Measurements from ENCODE around the gene C20orf202.

The C20orf202 gene

DNA sequence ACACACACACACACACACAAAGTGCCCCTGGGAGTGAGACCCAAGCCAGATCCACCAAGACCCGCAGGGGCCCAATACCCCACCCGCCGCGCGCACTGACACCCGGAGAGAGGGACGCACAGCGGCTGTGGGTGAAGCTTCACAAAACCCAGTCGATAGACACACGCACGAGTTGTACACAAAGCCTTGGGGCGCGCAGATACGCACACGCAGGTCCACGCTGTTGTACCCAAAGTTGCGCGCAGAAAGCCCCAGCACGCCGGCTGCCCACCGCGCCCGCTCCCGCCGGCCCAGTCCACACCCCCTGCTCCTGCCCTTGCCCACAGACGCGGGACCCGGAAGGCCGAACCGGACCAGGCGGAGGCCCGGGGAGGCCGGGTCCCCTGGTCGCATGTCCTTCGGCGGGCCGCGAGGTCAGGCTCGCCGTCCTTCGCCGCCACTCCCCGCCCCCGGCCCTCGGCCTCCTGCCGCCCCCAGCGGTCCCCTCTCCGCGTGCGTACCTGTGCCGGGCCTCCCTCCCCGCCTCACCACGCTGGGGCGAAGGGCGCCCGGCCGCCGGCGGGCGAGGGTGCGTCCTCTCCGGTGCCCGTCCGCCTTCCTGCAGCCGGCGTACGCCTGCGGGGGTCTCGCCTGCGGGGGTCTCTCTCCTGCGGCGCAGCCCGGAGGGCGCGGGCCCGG lies 18.5 kb upstream of the C20orf202 start, which contains the start of gene TMEM74B:
TSS of gene TMEM74B (minus strand) at position 344 of the 678 bp plus-strand sequence. CDS start 1,180 bp downstream, outside the sequence.
- no peak for DNase-seq (ENCODE audit: low spot score)

- no peak for DNase-seq (ENCODE audit: low spot score)
These were observed 17.9 kb upstream of the C20orf202 start for GRCh38 chr20:1185316-1185741.

DNA sequence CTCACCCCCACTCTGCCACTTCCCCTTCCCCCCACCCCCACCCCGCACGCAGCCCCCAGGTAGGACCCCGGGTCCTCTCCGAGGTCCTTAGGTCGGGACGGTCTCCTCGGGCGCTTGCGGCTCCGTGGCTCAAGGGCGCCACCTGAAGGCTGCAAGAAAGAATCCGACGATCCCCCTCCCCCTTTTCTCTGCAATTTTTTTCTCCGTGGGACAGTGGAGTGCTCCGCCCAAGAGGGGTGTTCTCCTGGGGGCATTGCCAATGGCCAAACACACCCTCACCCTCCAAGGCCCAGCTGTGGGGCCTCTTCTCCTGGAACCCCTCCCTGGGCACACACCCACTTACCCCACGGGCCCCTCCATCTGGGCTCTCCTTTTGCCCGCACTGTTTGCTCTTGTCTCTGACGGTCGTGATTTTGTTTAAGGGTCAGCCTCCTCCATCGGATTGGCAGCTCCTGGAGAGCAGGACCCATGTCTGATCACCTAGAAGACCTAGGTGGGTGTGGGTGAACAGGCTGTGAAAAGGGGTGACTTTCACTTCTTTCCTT lies 17.4 kb upstream of the C20orf202 start:
- DNase-seq (ENCODE audit: low spot score), result peak; percentile 32

DNA sequence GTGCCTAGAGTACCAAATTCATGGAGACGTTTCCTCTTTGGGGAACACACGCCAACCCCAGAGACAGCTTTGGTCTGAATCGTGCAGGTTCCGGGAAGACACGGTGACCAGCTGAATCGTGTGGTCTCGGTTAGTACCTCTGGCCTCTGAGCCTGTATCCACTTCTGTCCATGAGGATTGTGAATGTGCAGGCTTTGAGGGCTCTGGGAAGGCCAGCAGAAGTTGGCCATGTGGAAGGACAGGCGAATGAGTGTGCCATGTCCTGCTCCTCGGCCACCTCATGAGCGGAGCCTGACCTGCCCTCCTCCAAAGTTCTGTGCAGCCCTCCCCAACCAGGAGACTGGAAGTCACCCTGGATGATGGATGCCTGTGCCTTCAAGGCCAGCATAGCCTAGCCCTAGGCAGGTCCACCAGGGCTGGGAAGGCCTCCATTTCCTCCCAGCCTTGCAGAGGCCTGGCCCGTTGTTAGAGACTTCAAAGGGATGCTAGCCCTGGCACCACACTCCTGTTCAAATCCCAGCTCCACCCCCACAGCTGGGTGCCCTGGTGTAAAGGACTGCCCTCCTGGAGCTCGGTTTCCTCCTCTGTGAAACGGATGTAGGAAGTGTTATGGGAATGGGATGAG lies 16.8 kb upstream of the C20orf202 start:
- no peak for DNase-seq (ENCODE audit: low spot score)

DNA sequence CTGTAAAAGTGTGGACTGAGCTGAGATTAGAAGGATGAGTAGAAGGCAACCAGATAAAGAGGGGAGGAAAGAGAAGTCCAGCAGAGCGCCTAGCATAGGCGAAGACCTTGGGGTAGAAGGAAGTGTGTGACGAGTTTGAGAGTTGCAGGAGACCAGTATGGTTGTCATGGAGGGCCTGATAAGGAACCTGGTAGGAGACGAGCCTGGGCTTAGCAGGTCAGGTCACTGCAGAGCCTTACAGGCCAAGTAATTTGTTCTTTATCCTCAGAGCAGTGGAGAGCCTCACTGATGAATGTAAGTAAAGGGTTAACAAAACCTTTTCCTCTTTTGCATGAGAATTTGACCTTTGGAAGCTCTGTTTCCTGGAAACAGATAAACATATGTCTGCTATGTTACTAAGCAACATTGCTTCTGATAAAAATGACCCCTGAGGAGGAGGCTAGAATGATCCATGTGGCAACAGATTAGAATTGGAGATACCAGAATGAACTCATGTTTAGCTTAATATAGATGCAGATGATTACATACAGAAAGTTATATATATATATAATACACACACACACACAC lies 15.6 kb upstream of the C20orf202 start:
- no peak for DNase-seq (ENCODE audit: low spot score)

- DNase-seq (ENCODE audit: low spot score), result no peak
These were observed 14.9 kb upstream of the C20orf202 start for GRCh38 chr20:1188347-1188746.

- no peak for DNase-seq (ENCODE audit: low spot score)
These were observed 13.4 kb upstream of the C20orf202 start for GRCh38 chr20:1189827-1190226.

- no peak for DNase-seq (ENCODE audit: low spot score)
These were observed 12.4 kb upstream of the C20orf202 start for GRCh38 chr20:1190847-1191246.

- DNase-seq (ENCODE audit: low spot score), result no peak
These were observed 12.0 kb upstream of the C20orf202 start for GRCh38 chr20:1191299-1191698.

DNA sequence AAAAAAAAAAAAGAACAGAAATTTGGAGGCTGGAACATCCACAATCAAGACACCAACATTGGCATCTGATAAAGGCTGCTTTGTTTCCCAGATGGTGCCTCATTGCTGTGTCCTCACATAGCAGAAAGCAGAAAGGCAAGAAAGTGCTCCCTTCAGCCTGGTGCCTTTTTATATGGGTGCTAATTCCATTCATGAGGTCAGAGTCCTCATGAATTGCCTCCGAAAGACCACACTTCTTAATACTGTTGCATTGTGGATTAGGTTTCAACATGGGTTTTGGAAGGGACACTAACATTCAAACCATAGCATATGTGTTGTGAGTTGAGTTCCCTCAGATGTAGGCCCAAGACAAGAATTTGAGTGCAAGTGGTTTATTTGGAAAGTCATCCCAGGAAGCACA lies 8.0 kb upstream of the C20orf202 start:
- no peak for DNase-seq (ENCODE audit: low spot score)

DNA sequence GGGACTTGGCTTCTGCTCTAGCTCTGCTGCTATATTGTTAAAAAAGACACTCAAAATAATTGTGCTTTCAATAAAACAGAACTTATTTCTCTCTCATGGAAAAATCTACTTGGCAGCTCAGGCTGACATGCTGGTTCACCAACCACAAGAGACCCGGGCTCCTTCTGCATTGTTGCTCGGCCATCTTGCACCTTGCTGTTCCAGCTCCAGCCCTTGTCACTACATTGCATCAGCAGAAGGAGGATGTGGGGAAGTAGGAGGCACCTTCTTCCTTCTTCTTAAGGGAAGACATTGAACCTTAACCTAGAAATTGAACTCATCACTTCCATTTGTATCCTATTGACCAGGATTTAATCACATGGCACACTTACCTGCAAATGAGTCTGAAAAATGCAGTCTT lies 6.6 kb upstream of the C20orf202 start:
- no peak for DNase-seq (ENCODE audit: low spot score)

GRCh38 chr20:1197801-1198200 lies 5.5 kb upstream of the C20orf202 start:
- DNase-seq (ENCODE audit: low spot score), result no peak

- DNase-seq (ENCODE audit: low spot score), result no peak
These were observed 4.5 kb upstream of the C20orf202 start for GRCh38 chr20:1198751-1199150.

DNA sequence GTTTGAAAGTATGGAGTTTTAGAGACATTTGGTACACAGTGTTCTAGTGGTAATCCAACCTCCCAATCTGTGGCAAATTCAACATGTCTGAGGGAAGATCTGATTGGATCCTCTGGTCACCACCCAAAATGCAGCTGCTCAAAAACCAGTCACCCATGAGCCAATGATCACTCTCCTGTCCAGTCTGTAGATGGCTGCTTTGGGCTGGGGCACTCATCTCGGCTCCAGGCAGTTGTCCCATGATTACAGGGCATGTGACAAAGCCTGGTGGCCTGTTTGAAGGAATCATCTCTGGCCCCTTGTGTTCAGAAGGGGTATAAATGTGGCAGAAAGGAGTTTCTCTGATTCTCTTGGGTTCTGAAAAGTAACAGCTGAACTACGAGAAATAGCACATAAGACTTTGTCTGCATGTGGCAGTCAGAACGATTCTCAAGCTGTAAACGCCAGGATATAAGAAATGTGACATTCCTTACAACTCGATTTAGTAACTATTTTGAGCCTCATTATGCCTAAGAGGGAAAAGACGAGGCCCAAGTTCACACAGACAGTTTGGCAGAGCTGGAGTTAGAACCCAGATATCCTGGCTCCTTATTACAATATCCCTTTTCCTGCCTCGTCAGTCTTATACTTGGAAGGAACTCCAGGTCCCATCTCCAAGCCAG lies 3.9 kb upstream of the C20orf202 start:
- no peak for DNase-seq (ENCODE audit: low spot score)

DNA sequence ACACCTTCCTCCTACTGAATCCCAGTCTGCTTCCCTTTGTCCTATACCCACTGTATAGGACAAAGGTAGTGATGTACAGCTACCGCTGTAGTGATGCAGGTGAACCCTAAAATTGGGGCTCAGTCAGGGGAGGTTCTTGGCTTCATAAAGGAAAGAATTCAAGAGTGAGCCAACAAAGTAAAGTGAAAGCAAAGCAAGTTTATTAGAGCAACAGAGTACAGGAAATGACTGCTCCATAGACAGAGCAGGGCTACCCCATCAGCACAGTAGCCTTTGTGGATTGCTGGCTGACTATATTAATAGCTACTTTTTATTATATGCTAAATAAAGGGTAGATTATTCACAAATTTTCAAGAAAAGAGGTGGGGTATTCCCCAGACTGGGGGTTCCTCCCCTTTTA lies 3.3 kb upstream of the C20orf202 start:
- DNase-seq (ENCODE audit: low spot score), result no peak

DNA sequence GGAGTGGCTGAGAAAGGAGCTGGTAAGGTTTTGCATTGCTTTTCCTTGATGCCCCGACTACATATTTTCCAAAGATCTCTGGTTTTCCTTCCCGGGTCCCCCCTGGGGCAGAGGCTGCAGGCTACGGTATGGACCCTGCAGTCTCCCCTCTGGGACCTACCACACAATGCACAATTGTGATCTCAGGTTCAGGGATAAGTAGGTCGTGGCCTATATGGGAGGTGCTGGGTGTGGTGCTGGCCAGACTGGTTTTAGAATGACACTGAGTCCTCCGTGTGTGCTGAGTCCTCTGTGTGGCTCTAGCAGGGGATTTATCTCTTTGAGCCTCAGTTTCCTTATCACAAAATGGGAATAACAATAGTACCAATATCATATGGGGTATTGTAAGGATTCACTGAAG lies 376 bp downstream of the C20orf202 start:
- no peak for DNase-seq (ENCODE audit: low spot score)

DNA sequence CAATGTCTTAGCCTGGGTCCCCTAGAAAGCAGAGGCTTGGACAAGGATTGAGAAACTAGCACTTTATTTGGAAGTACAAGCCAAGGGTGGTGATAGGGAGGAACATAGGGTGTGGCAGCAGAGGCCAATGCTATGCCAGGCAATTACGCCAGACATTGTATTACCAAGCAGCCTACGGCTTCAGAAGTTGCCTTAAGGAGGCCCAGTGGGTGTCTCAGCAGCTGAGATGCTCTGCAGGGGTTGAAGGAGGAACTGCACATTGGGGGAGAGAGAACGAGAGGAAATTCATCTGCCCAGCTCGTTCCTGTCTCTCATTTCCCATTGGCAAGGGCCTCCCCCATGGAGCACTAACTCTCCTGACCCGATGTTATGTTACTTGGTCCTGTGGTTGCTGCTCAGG lies 859 bp downstream of the C20orf202 start:
- no peak for DNase-seq (ENCODE audit: low spot score)

GRCh38 chr20:1204576-1204975 lies 1.3 kb downstream of the C20orf202 start:
- no peak for DNase-seq (ENCODE audit: low spot score)

DNA sequence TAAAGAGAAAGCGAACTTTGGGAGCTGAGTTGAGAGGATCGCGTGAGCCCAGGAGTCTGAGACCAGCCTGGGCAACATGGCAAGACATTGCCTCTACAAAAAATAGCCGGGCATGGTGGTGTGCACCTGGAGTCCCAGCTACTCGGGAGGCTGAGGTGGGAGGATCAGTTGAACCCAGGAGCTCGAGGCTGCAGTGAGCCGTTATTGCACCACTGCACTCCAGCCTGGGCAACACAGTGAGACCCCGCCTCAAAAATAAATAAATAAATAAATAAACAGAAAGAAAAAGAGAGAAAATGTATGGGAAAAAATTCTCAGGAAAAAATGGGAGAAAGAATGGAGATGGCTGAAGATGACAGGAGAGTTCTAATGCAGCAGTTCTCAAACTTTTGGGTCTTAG lies 2.5 kb downstream of the C20orf202 start:
- DNase-seq (ENCODE audit: low spot score), result no peak

GRCh38 chr20:1206366-1207148 lies 3.3 kb downstream of the C20orf202 start:
- no peak for DNase-seq (ENCODE audit: low spot score)

GRCh38 chr20:1207293-1207878 lies 4.1 kb downstream of the C20orf202 start:
- DNase-seq (ENCODE audit: low spot score), result no peak
